C4-2B (cell line): ENCODE results near the gene SHISAL1.
A peak's percentile ranks its signal among the peaks of the same experiment; 100 is the strongest.
"Not testable (repeated sequence)": the region's sequence is repeated elsewhere in the genome, so short reads cannot be mapped to it uniquely, and the experiment has no call there.

Experiments used
- H3K27ac ChIP-seq: fragments of 450-650 bp; 2 replicates; pipeline ENCODE4 v1.5.1; 2017
- ZFX ChIP-seq: fragments of 450-650 bp; IDR thresholded peaks from 2 replicates; pipeline ENCODE4 v1.6.1; 2017
- TF ChIP-seq, protein P1 (sequence below): fragments of 450-650 bp; conservative IDR thresholded peaks from 2 replicates; pipeline ENCODE4 v1.5.1; 2017; ENCODE audit warnings: mild to moderate bottlenecking

SHISAL1 gene

DNA sequence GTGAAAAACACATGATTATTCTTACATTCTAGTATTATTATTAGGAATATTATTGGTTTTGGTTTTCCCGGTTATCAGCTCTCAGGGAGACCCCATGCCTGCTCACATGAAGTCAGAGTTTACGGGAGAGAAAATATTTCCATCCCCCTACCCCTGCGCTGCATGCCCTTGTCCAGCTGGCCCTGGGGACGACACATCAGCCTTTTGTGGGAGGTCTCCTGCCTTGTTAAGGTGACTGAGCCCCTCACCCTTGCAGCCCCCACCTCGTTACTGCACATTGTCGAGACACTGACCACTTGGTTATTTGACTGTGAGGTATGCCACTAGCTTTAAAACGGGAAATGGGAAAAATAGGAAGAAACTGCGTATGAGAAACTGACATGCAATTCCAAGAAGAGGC lies 69.0 kb downstream of the SHISAL1 start:
- H3K27ac ChIP-seq = no peak overlapping the region
- no peak for TF ChIP-seq ZFX
- TF ChIP-seq, protein P1, sequence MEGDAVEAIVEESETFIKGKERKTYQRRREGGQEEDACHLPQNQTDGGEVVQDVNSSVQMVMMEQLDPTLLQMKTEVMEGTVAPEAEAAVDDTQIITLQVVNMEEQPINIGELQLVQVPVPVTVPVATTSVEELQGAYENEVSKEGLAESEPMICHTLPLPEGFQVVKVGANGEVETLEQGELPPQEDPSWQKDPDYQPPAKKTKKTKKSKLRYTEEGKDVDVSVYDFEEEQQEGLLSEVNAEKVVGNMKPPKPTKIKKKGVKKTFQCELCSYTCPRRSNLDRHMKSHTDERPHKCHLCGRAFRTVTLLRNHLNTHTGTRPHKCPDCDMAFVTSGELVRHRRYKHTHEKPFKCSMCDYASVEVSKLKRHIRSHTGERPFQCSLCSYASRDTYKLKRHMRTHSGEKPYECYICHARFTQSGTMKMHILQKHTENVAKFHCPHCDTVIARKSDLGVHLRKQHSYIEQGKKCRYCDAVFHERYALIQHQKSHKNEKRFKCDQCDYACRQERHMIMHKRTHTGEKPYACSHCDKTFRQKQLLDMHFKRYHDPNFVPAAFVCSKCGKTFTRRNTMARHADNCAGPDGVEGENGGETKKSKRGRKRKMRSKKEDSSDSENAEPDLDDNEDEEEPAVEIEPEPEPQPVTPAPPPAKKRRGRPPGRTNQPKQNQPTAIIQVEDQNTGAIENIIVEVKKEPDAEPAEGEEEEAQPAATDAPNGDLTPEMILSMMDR = no peak

DNA sequence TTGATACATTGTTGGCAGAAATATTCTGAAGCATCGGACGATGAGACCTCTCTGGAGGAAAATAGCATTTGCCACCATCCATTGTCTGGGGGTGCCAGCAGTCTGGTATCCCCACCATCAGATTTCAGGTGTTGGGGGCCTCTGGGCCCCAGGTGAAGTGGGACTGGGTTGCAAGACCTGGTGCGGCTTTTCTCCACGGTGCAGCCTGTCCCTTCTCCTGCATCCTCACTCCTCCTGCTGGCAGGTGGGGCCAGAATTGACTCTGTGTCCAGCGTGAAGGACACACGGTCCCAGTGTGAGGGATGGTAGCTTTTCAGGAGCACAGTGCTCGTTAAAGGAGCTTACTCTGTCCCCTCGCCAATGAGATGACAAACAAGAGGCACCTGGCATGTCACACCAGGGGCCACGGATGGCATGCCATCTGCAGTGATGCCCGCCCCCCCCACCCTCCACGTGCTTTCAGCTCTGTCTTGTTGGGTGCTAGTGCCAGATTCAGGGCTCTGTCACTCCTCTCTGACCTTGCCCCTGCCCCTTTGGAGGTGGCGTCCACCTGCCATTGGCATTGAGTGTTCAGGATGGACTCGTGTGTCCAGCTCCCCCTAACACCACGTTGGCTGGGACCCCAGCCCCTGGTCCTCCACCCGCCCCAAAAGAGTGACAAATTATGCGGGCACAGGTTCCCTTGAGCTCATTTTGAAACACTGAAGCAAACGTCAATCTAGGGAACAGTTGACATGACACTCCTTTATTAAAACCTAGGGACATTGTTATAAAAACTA lies 69.6 kb downstream of the SHISAL1 start:
- TF ChIP-seq ZFX = no peak
- TF ChIP-seq, protein P1 = no peak
- H3K27ac ChIP-seq = no peak overlapping the region

DNA sequence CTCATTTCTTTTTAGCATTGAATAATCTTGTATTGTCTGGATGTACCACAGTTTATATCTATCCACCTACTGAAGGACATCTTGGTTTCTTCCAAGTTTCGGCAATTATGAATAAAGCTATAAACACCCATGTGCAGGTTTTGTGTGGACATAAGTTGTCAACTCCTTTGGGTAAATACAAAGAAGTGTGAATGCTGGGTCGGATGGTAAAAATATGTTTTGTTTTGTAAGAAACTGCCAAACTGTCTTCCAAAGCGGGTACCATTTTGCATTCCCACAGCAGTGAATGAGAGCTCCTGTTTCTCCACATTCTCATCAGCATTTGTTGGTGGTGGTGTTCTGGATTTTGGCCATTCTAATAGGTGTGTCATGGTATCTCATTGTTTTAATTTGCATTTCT lies 71.6 kb downstream of the SHISAL1 start:
- H3K27ac ChIP-seq = not testable (repeated sequence)

DNA sequence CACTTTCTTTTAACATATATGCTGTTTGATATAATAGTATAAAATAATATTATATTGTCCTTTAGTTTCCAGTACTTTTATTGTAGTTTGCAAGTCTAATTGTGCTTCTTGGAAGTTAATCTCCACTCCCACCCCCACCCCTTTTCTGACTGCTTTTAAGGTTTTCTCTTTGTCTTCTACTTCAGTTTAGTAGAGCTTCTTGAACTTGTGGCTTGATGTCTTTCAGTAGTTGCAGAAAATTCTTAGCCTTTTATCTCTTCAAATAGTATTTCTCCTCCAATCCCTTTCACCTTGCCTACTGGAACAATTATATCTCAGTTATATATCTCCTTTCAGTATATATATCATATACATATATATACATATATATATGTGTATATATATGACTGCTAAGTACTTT lies 75.5 kb downstream of the SHISAL1 start:
- no peak for TF ChIP-seq ZFX
- TF ChIP-seq, protein P1 = no peak
- H3K27ac ChIP-seq = no peak overlapping the region

DNA sequence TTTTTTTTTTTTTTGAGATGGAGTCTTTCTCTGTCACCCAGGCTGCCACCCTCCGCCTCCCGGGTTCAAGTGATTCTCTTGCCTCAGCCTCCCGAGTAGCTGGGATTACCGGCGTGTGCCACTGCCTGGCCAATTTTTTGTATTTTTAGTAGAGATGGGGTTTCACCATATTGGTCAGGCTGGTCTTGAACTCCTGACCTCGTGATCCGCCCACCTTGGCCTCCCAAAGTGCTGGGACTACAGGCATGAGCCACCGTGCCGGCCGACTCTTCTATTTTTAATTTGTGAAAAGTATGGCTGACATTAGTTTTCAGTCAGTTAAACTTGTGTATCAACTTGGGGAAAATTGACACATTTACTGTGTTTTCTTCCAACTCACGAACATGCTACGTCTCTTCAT lies 78.4 kb downstream of the SHISAL1 start:
- peak overlapping the region; percentile 27; the same call in 1 of the 2 replicates for H3K27ac ChIP-seq

DNA sequence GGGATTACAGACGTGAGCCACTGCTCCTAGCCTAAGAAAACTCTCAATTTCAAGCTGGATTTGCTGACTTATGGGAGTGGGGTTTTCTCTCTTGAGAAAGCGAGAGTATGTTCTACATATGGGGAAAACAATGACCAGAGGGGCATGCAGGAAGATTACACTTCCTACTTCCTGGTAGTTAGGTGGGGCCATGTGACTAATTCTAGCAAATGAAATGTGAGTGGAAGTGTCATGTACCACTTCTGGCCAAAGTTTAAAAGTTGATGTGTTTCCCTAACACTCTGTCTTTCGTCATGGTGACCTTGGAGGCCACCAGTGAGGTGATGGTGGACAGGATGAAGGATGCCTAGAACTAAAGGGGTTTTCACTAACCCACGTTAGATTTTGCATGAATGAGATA lies 81.5 kb downstream of the SHISAL1 start:
- TF ChIP-seq, protein P1 = no peak
- TF ChIP-seq ZFX = no peak
- H3K27ac ChIP-seq = no peak overlapping the region

DNA sequence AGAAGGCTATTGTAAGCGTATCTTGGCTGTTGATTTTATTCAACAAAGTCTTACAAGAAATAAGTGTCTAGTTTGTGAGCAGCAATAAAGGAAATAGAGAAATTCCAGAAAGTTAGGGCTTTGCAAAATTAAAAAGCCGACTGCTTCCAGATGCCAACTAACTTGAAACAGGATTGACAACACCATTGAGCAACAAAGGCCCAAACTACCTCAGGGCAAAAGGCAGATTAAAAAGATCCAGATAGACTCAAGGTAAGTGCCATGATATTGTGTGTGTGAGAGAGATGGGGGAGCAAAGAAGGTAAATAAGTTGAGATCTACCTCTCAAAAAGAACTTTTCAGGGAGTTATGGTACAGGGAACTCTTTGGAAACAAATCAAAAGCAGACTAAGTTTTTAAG lies 82.9 kb downstream of the SHISAL1 start:
- TF ChIP-seq, protein P1 = no peak
- no peak for TF ChIP-seq ZFX
- no peak overlapping the region for H3K27ac ChIP-seq

DNA sequence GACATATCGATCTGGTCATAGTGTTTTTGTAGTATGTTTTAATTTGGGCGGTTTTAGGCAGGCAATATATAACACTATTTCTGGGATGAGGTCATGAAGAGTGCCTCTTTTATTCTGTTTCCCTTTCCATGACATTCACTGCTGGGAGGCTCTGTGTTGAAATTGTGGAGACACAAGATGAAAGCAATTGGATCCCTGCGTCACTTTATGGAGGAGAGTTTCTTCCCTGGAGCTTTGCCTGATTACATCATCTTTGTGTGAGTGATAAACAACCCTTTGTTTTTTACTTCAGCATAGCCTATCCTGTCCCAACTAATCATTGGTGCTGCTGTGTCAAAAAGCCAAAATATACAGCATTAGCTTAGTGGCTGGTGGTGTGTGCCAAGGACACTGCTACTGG lies 83.4 kb downstream of the SHISAL1 start:
- H3K27ac ChIP-seq = no peak overlapping the region
- TF ChIP-seq ZFX = no peak
- TF ChIP-seq, protein P1 = no peak
